Esophagus muscularis mucosa (tissue), 4 donors: Measurements from ENCODE around the gene VPS13D. TPM values are rescaled to one million over a fixed set of nuclear protein-coding genes. Genes with fewer than 3 reads are reported as not detected.

Experiments used
- DNase-seq: peaks from one replicate; pipeline ENCODE4 v3.0.0-alpha.2; 2017; ENCODE audit errors: extremely low spot score
- H3K27ac ChIP-seq, 4 donors: fragments of 200-600 bp; sonication (generic); replicated peaks in 1 of 4; 1 replicate in 3 of 4; 2 replicates in 1 of 4; pipeline ENCODE4 v1.5.1; 2016 to 2019; ENCODE audit warnings: mild to moderate bottlenecking in 1 of 4
- H3K27me3 ChIP-seq, 4 donors: fragments of 200-600 bp; sonication (generic); one replicate each; pipeline versions ENCODE4 v1.5.1 to v1.6.0; 2016 to 2019
- H3K36me3 ChIP-seq, 4 donors: fragments of 200-600 bp; sonication (generic); one replicate each; pipeline ENCODE4 v1.5.1; 2016 to 2019
- H3K4me1 ChIP-seq, 4 donors: fragments of 200-600 bp; sonication (generic); one replicate each; pipeline ENCODE4 v1.5.1; 2016 to 2019
- H3K4me3 ChIP-seq, 4 donors: fragments of 200-600 bp; sonication (generic); 1 replicate in 2 of 4; 2 replicates in 2 of 4; pipeline ENCODE4 v1.5.1; 2016 to 2019; ENCODE audit warnings: mild to moderate bottlenecking in 4 of 4, moderate library complexity in 1 of 4
- H3K9me3 ChIP-seq, 4 donors: fragments of 200-600 bp; sonication (generic); 1 replicate in 3 of 4; 2 replicates in 1 of 4; pipeline ENCODE4 v1.5.1; 2016 to 2019
- CTCF ChIP-seq, 3 experiments: fragments of 200-600 bp in 2 of 3; fragments of 450-650 bp in 1 of 3; sonication (generic) in 2 of 3; IDR thresholded peaks; one replicate each; pipeline ENCODE4 v1.5.1; 2017 to 2019; ENCODE audit warnings: antibody characterized with exemption in 3 of 3, mild to moderate bottlenecking in 2 of 3, moderate library complexity in 1 of 3
- EP300 ChIP-seq: sonication (generic); formaldehyde crosslinking; IDR thresholded peaks from one replicate; pipeline ENCODE4 v1.6.1; 2017; ENCODE audit warnings: antibody characterized with exemption
- POLR2A ChIP-seq: fragments of 450-650 bp; IDR thresholded peaks from one replicate; pipeline ENCODE4 v1.6.1; 2017; ENCODE audit warnings: antibody characterized with exemption, moderate library complexity, mild to moderate bottlenecking, low read depth
- POLR2AphosphoS5 ChIP-seq, 2 donors: sonication (generic); formaldehyde crosslinking; IDR thresholded peaks; one replicate each; pipeline ENCODE4 v1.6.1; 2017; ENCODE audit warnings: antibody characterized with exemption in 2 of 2
- WGBS: methylation state at CpG from one replicate; pipeline ENCODE4 v1.1.5; 2018; 5-methylcytosine and 5-hydroxymethylcytosine counted together
- intact Hi-C: fragments of 100-400 bp; cut with DNase I; formaldehyde crosslinking; loops from one replicate; pipeline ENCODE4 v1.15.1; 2023
- total RNA-seq, 4 donors: library from RNA; depleted of rRNA; stranded (reverse); fragments of >200 nt; gene quantifications; one replicate each; pipeline versions ENCODE4 v1.1.0 to v1.2.1, GENCODE V29; 2016

Gene VPS13D
- total RNA-seq, 4 donors from 2014 or later, result 67.8 to 93.3 (median 85.4) TPM

- H3K4me1 ChIP-seq, result peaks cover 0 to 10% (median 7%) of the 10 kb centered on the region in 4 donors
- H3K27me3 ChIP-seq, result peaks cover 0 to 16% (median 0%) of the 10 kb centered on the region in 4 donors
- intact Hi-C loops, result no loop called here
- H3K27ac ChIP-seq, result no peak overlapping the region
- 81% methylated on average over 12 of the region's 14 CpGs for whole genome bisulfite sequencing
- no peak overlapping the region for H3K4me3 ChIP-seq
- H3K9me3 ChIP-seq, result no peaks in the 10 kb centered on the region
- H3K36me3 ChIP-seq, result peaks cover 7 to 72% (median 39%) of the 10 kb centered on the region in 4 donors
- TF ChIP-seq EP300 (no peak), CTCF (IDR thresholded peaks at IDR 0.05) (no peak), POLR2AphosphoS5 (IDR thresholded peaks at IDR 0.05) (no peak), POLR2A (no peak)
- DNase-seq, result no peak
These were observed 35.1 kb upstream of the VPS13D start for GRCh38 chr1:12194666-12195216.

DNA sequence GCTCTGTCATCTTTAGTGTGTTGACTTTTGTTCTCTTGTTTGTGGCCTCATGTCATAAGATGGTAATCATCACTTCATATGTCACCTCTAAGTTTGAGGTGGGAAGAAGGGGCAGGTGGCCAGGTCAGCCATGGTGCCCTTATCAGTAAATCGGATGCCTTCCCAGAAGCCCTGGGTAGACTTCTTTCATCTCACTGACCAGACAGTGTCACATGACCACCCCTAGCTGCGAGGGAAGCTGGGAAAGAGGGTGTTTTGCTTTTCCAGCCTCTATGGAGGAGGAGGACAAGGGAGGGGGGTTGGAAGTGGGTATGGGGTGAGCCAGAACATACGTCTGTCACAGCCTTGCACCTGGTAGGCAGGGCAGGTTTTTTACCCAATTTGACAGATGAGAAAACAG is 34.4 kb upstream of the VPS13D start:
- no peak overlapping the region for H3K4me3 ChIP-seq
- H3K9me3 ChIP-seq, result no peaks in the 10 kb centered on the region
- peaks cover 7 to 77% (median 44%) of the 10 kb centered on the region in 4 donors for H3K36me3 ChIP-seq
- no peak for DNase-seq
- TF ChIP-seq POLR2A (no peak), CTCF (IDR thresholded peaks at IDR 0.05) (no peak), EP300 (no peak), POLR2AphosphoS5 (IDR thresholded peaks at IDR 0.05) (no peak)
- peaks cover 0 to 10% (median 7%) of the 10 kb centered on the region in 4 donors for H3K4me1 ChIP-seq
- intact Hi-C loops, result no loop called here
- 73% methylated on average over 3 of the region's 3 CpGs for WGBS
- peaks cover 0 to 18% (median 0%) of the 10 kb centered on the region in 4 donors for H3K27me3 ChIP-seq
- H3K27ac ChIP-seq, result no peak overlapping the region

GRCh38 chr1:12196641-12197482 is 33.0 kb upstream of the VPS13D start:
- WGBS, result 61% methylated on average over 20 of the region's 20 CpGs
- TF ChIP-seq CTCF (IDR thresholded peaks at IDR 0.05), result no peak
- peak; percentile 18 to 40 for TF ChIP-seq POLR2AphosphoS5 (IDR thresholded peaks at IDR 0.05)
- no peak for DNase-seq

DNA sequence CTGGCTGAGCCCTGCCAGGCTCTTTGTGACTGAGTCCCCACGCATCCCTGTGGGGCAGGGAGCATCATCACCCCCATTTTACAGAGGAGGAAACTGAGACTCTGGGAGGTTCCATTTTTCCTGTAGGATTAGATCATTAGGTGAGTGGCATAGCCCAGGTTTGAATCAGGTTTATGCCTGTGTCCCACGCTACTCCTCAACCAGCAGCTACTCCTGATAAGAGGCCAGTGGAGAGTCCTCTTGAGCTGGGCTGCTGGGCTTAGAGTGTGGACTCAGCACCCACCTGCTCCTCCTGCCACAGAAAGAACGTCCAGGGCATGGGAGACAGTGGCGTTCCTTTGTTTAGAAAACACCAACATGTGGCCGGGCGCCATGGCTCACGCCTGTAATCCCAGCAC is 32.3 kb upstream of the VPS13D start:
- peaks cover 0 to 6% (median 0%) of the 10 kb centered on the region in 4 donors for H3K27me3 ChIP-seq
- no peaks in the 10 kb centered on the region for H3K9me3 ChIP-seq
- intact Hi-C loops, result no loop called here
- DNase-seq, result no peak
- H3K4me1 ChIP-seq, result peaks cover 0 to 10% (median 7%) of the 10 kb centered on the region in 4 donors
- H3K4me3 ChIP-seq, result no peak overlapping the region
- no peak for TF ChIP-seq CTCF (IDR thresholded peaks at IDR 0.05)
- no peak for TF ChIP-seq POLR2AphosphoS5 (IDR thresholded peaks at IDR 0.05)
- TF ChIP-seq EP300, result no peak
- TF ChIP-seq POLR2A, result no peak
- H3K36me3 ChIP-seq, result peaks cover 13 to 79% (median 44%) of the 10 kb centered on the region in 4 donors
- WGBS, result 86% methylated on average over 7 of the region's 7 CpGs
- H3K27ac ChIP-seq, result no peak overlapping the region

More at GRCh38 chr1:12196641-12197482, 33.0 kb upstream of the VPS13D start:
- Histone ChIP-seq H3K4me1 (peaks cover 0 to 10% (median 7%) of the 10 kb centered on the region in 4 donors), H3K9me3 (no peaks in the 10 kb centered on the region), H3K36me3 (peaks cover 8 to 79% (median 42%) of the 10 kb centered on the region in 4 donors), H3K27me3 (peaks cover 0 to 6% (median 0%) of the 10 kb centered on the region in 4 donors), H3K4me3 (no peak overlapping the region), H3K27ac (no peak overlapping the region)
- intact Hi-C loops, result no loop called here
